Mesenchymal stem cell (in vitro differentiated cells and primary cell): Measurements from ENCODE around the gene LRR1.
A peak's percentile ranks its signal among the peaks of the same experiment; 100 is the strongest.
"Not testable (repeated sequence)": the region's sequence is repeated elsewhere in the genome, so short reads cannot be mapped to it uniquely, and the experiment has no call there.

Experiments
- DNase-seq: peaks from one replicate; pipeline ENCODE4 v3.0.0-alpha.2; 2013
- H2AFZ ChIP-seq: one replicate; pipeline ENCODE4 v1.6.1; 2013; ENCODE audit warnings: low read depth, mild to moderate bottlenecking, control low read depth, inconsistent platforms, low read length, moderate library complexity
- H2AK5ac ChIP-seq: 2 replicates; pipeline ENCODE4 v1.6.1; 2013; ENCODE audit warnings: low read length, moderate library complexity, mild to moderate bottlenecking, inconsistent platforms; ENCODE audit not compliant: severe bottlenecking
- H2BK120ac ChIP-seq: one replicate; pipeline ENCODE4 v1.6.1; 2013; ENCODE audit warnings: low read depth, mild to moderate bottlenecking, inconsistent platforms, low read length, moderate library complexity
- H2BK12ac ChIP-seq, 2 experiments: one replicate each; pipeline ENCODE4 v1.6.1; 2013; ENCODE audit warnings: inconsistent platforms in 2 of 2, low read length in 2 of 2, mild to moderate bottlenecking in 2 of 2, moderate library complexity in 2 of 2, control low read depth in 1 of 2
- H2BK15ac ChIP-seq: one replicate; pipeline ENCODE4 v1.6.1; 2013; ENCODE audit warnings: mild to moderate bottlenecking, low read depth, inconsistent platforms; ENCODE audit not compliant: poor library complexity, severe bottlenecking
- H2BK5ac ChIP-seq: 2 replicates; pipeline ENCODE4 v1.6.1; 2013; ENCODE audit warnings: low read depth, mild to moderate bottlenecking, low read length, control low read depth, inconsistent platforms; ENCODE audit not compliant: poor library complexity, severe bottlenecking
- H3K14ac ChIP-seq, 2 experiments: one replicate each; pipeline ENCODE4 v1.6.1; 2013; ENCODE audit warnings: inconsistent platforms in 2 of 2, low read length in 2 of 2, control low read depth in 1 of 2, mild to moderate bottlenecking in 1 of 2, moderate library complexity in 1 of 2
- H3K18ac ChIP-seq, 2 experiments: one replicate each; pipeline ENCODE4 v1.6.1; 2013; ENCODE audit warnings: inconsistent platforms in 2 of 2, low read length in 2 of 2, control low read depth in 1 of 2, low read depth in 1 of 2, mild to moderate bottlenecking in 1 of 2
- H3K23ac ChIP-seq, 2 experiments: one replicate each; pipeline ENCODE4 v1.6.1; 2013; ENCODE audit warnings: inconsistent platforms in 2 of 2, low read length in 2 of 2, mild to moderate bottlenecking in 2 of 2, moderate library complexity in 2 of 2, control low read depth in 1 of 2
- H3K27ac ChIP-seq: 2 replicates; pipeline ENCODE4 v1.5.1; 2013; ENCODE audit warnings: mild to moderate bottlenecking, moderate library complexity, low read length, control low read depth, inconsistent platforms; ENCODE audit not compliant: poor library complexity, severe bottlenecking
- H3K27me3 ChIP-seq, 2 experiments: 2 replicates each; pipeline versions ENCODE4 v1.6.1 to v1.7.0; 2013; ENCODE audit warnings: low read length in 2 of 2, mild to moderate bottlenecking in 2 of 2, moderate library complexity in 2 of 2, control low read depth in 1 of 2, inconsistent platforms in 1 of 2; ENCODE audit not compliant: control insufficient read depth in 1 of 2, insufficient read depth in 1 of 2
- H3K36me3 ChIP-seq, 2 experiments: 2 replicates each; pipeline versions ENCODE4 v1.6.1 to v1.7.0; 2013; ENCODE audit warnings: low read length in 2 of 2, control low read depth in 1 of 2, inconsistent platforms in 1 of 2, low read depth in 1 of 2, mild to moderate bottlenecking in 1 of 2; ENCODE audit not compliant: insufficient read depth in 2 of 2, control insufficient read depth in 1 of 2
- H3K4ac ChIP-seq, 2 experiments: one replicate each; pipeline ENCODE4 v1.6.1; 2013; ENCODE audit warnings: inconsistent platforms in 2 of 2, low read length in 2 of 2, mild to moderate bottlenecking in 2 of 2, moderate library complexity in 2 of 2, control low read depth in 1 of 2, low read depth in 1 of 2
- H3K4me1 ChIP-seq: 2 replicates; pipeline ENCODE4 v1.6.1; 2013; ENCODE audit warnings: low read depth, low read length, control low read depth; ENCODE audit not compliant: control insufficient read depth, insufficient read depth
- H3K4me2 ChIP-seq: 2 replicates; pipeline ENCODE4 v1.6.1; 2013; ENCODE audit warnings: low read length, mild to moderate bottlenecking, inconsistent platforms; ENCODE audit not compliant: poor library complexity, severe bottlenecking
- H3K4me3 ChIP-seq, 2 experiments: 2 replicates each; pipeline versions ENCODE4 v1.5.1 to v1.7.0; 2013; ENCODE audit warnings: low read length in 2 of 2, mild to moderate bottlenecking in 2 of 2, control low read depth in 1 of 2, low read depth in 1 of 2; ENCODE audit not compliant: insufficient read depth in 1 of 2
- H3K79me1 ChIP-seq: replicated peaks from 2 replicates; pipeline ENCODE4 v1.6.1; 2013; ENCODE audit warnings: mild to moderate bottlenecking, control low read depth, low read length, inconsistent platforms; ENCODE audit not compliant: poor library complexity, severe bottlenecking
- H3K9ac ChIP-seq: 2 replicates; pipeline ENCODE4 v1.7.0; 2013; ENCODE audit warnings: mild to moderate bottlenecking, low read length, moderate library complexity
- H3K9me3 ChIP-seq: 2 replicates; pipeline ENCODE4 v1.7.0; 2013; ENCODE audit warnings: mild to moderate bottlenecking, low read length; ENCODE audit not compliant: control insufficient read depth
- H4K8ac ChIP-seq: one replicate; pipeline ENCODE4 v1.6.1; 2013; ENCODE audit warnings: inconsistent platforms, mild to moderate bottlenecking, low read length, moderate library complexity
- H4K91ac ChIP-seq: one replicate; pipeline ENCODE4 v1.6.1; 2013; ENCODE audit warnings: mild to moderate bottlenecking, low read length, inconsistent platforms
- WGBS: methylation state at CpG from one replicate; pipeline ENCODE4 v1.1.7; 2013; ENCODE audit warnings: mixed read lengths; 5-methylcytosine and 5-hydroxymethylcytosine counted together

Gene LRR1

DNA sequence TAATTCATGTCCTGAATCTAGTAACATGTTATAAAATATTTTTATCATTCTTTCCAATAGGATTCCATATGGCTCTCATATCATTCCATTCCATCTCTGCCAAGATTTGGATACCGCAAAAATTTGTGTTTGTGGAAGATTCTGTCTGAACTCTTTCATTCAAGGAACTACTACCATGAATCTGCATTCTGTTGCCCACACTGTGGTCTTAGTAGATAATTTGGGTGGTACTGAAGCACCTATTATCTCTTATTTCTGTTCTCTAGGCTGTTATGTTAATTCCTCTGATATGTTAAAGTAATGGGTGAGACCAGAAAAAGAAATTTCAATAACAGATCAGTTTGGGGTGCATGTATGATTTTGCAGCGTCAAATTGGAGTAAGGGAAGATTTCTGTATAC lies 15.5 kb downstream of the LRR1 start:
- Histone ChIP-seq H3K27me3 (no peaks in the 10 kb centered on the region), H3K27ac (no peak overlapping the region), H3K4me1 (peaks cover 1% of the 10 kb centered on the region), H3K9ac (no peak overlapping the region), H4K8ac (no peak overlapping the region), H2BK15ac (no peak overlapping the region), H2AK5ac (no peak overlapping the region), H3K79me1 (peaks cover 7% of the 10 kb centered on the region), H2BK12ac (no peak overlapping the region), H3K36me3 (peaks cover 2 to 28% of the 10 kb centered on the region in 2 experiments), H3K4ac (no peak overlapping the region), H3K18ac (no peak overlapping the region), H2BK120ac (no peak overlapping the region), H3K9me3 (no peaks in the 10 kb centered on the region), H3K4me2 (no peak overlapping the region), H2BK5ac (no peak overlapping the region), H3K14ac (no peak overlapping the region), H3K4me3 (no peak overlapping the region), H4K91ac (no peak overlapping the region), H2AFZ (no peak overlapping the region), H3K23ac (no peak overlapping the region)
- DNase-seq: no peak
- WGBS: 100% methylated on average over 1 of the region's 2 CpGs

DNA sequence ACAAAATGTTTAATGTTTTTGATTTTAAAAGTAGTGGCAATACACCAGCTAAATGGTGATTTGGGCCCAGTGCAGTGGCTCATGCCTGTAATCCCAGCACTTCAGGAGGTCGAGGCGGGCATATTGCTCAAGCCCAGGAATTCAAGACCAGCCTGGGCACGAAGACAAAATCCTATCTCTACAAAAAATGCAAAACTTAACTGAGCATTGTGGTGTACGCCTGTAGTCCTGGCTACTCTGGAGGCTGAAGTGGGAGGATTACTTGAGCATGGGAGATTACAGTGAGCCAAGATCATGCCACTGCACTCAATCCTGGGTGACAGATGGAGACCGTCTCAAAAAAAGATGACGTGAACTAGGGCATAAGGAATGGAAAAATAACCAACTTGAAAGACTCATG lies 17.0 kb downstream of the LRR1 start:
- Histone ChIP-seq H3K27ac (no peak overlapping the region), H4K91ac (no peak overlapping the region), H3K79me1 (peaks cover 5% of the 10 kb centered on the region), H3K27me3 (no peaks in the 10 kb centered on the region), H3K23ac (no peak overlapping the region), H3K14ac (no peak overlapping the region), H3K4me1 (peaks cover 1% of the 10 kb centered on the region), H3K36me3 (peaks cover 2 to 25% of the 10 kb centered on the region in 2 experiments), H3K18ac (no peak overlapping the region), H2AK5ac (no peak overlapping the region), H3K4me2 (no peak overlapping the region), H3K4me3 (no peak overlapping the region), H4K8ac (no peak overlapping the region), H2BK5ac (no peak overlapping the region), H3K9ac (no peak overlapping the region), H3K4ac (no peak overlapping the region), H2AFZ (no peak overlapping the region), H3K9me3 (no peaks in the 10 kb centered on the region), H2BK120ac (no peak overlapping the region), H2BK15ac (no peak overlapping the region), H2BK12ac (no peak overlapping the region)
- DNase-seq: no peak
- 82% methylated on average over 4 of the region's 6 CpGs for WGBS

DNA sequence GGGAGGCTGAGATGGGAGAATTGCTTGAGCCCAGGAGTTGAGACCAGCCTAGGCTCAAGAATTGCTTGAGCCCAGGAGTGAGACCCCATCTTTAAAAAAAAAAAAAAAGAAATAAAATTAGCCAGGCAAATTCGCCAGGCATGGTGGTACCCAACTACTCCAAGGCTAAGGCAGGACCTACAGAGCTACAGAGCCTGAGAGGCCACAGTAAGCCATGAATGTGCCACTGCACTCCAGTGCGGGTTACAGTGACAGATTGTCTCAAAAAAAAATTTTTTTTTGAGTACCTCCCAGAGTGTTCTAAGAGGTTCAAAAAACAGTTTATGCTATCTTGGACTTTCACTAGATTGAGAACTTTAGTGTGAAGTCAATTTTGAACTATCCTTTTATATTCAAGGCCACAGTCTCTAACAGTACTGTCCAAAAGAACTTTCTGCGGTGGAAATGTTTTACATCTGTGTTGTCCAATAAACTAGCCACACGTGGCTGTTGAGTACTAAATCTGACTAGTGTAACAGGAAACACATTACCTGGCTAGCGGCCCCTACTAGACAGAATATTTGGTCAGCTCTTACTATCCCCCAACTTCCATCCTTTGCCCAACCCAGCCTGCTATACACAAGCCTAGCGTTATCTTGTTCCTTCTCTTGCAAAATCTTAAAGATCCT lies 19.2 kb downstream of the LRR1 start:
- Histone ChIP-seq H2BK12ac (no peak overlapping the region), H3K4me3 (no peak overlapping the region), H4K91ac (no peak overlapping the region), H2BK5ac (no peak overlapping the region), H2BK15ac (no peak overlapping the region), H3K27me3 (no peaks in the 10 kb centered on the region), H2BK120ac (no peak overlapping the region), H3K36me3 (peaks cover 2 to 31% of the 10 kb centered on the region in 2 experiments), H3K4ac (no peak overlapping the region), H3K18ac (no peak overlapping the region), H3K27ac (no peak overlapping the region), H3K14ac (no peak overlapping the region), H2AFZ (no peak overlapping the region), H4K8ac (no peak overlapping the region), H3K9me3 (no peaks in the 10 kb centered on the region), H2AK5ac (no peak overlapping the region), H3K4me1 (peaks cover 9% of the 10 kb centered on the region), H3K9ac (no peak overlapping the region), H3K23ac (no peak overlapping the region), H3K79me1 (peaks cover 2% of the 10 kb centered on the region), H3K4me2 (no peak overlapping the region)
- WGBS: 95% methylated on average over 6 of the region's 6 CpGs
- no peak for DNase-seq

DNA sequence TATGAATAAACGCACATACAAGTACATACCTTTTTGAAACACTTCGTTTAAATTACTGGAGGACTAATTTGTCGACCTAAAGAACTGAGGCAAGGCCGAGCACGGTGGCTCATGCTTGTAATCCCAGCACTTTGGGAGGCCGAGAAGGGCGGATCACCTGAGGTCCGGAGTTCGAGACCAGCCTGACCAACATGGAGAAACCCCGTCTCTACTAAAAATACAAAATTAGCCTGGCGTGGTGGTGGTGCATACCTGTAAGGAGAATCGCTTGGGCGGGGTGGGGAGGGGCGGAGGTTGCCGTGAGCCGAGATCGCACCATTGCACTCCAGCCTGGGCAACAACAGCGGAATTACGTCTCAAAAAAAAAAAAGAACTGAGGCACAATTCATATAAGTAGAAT lies 20.5 kb downstream of the LRR1 start:
- not testable (repeated sequence) for H2BK5ac ChIP-seq, H3K4ac ChIP-seq, H2BK12ac ChIP-seq, H3K18ac ChIP-seq, H3K27ac ChIP-seq, H2BK120ac ChIP-seq, H3K23ac ChIP-seq, H2AK5ac ChIP-seq, H4K91ac ChIP-seq, H3K14ac ChIP-seq, DNase-seq, H2AFZ ChIP-seq, H3K79me1 ChIP-seq, H2BK15ac ChIP-seq, H4K8ac ChIP-seq, H3K9me3 ChIP-seq, H3K27me3 ChIP-seq
- WGBS: 88% methylated on average over 18 of the region's 19 CpGs
- H3K4me2 ChIP-seq: peak overlapping the region; percentile 69
- H3K4me3 ChIP-seq: peak overlapping the region; percentile 48 to 92
- H3K4me1 ChIP-seq: peaks cover 11% of the 10 kb centered on the region
- H3K36me3 ChIP-seq: peaks cover 2 to 33% of the 10 kb centered on the region in 2 experiments
- H3K9ac ChIP-seq: peak overlapping the region; percentile 98
